OCI-LY1 (cell line): ENCODE measurements around the gene AP2B1.

Experiments used
- H2AFZ ChIP-seq: fragments of 200-600 bp; sonication (generic), shearing (Covaris generic); 2 replicates; pipeline ENCODE4 v1.6.0; 2014; ENCODE audit warnings: antibody characterized with exemption, mild to moderate bottlenecking, low read length
- H3F3A ChIP-seq: fragments of 200-600 bp; sonication (generic), shearing (Covaris generic); 2 replicates; pipeline ENCODE4 v1.6.0; 2014; ENCODE audit warnings: mild to moderate bottlenecking, antibody characterized with exemption, low read length, moderate library complexity; ENCODE audit not compliant: insufficient read depth
- H3K27ac ChIP-seq: fragments of 200-600 bp; sonication (generic); 2 replicates; pipeline ENCODE4 v1.5.1; 2014; ENCODE audit warnings: low read length, mixed run types, mild to moderate bottlenecking, low read depth; ENCODE audit not compliant: poor library complexity, severe bottlenecking
- H3K27me3 ChIP-seq: fragments of 200-600 bp; sonication (generic); 2 replicates; pipeline ENCODE4 v1.6.0; 2014; ENCODE audit warnings: antibody characterized with exemption, mild to moderate bottlenecking, low read length, moderate library complexity; ENCODE audit not compliant: insufficient read depth
- H3K36me3 ChIP-seq: fragments of 200-600 bp; sonication (generic); 2 replicates; pipeline ENCODE4 v1.6.1; 2014; ENCODE audit warnings: mild to moderate bottlenecking, antibody characterized with exemption, low read length, moderate library complexity, mixed read lengths; ENCODE audit not compliant: insufficient read depth
- H3K4me1 ChIP-seq: fragments of 200-600 bp; sonication (generic); 2 replicates; pipeline ENCODE4 v1.5.1; 2014; ENCODE audit warnings: mild to moderate bottlenecking, low read length, moderate library complexity; ENCODE audit not compliant: insufficient read depth, severe bottlenecking
- H3K4me2 ChIP-seq: fragments of 200-600 bp; sonication (generic), shearing (Covaris generic); 2 replicates; pipeline ENCODE4 v1.6.1; 2014; ENCODE audit warnings: low read length
- H3K4me3 ChIP-seq: fragments of 200-600 bp; sonication (generic); 2 replicates; pipeline ENCODE4 v1.5.1; 2014; ENCODE audit warnings: low read length, low read depth, mild to moderate bottlenecking, mixed read lengths; ENCODE audit not compliant: poor library complexity, severe bottlenecking
- H3K79me2 ChIP-seq: fragments of 200-600 bp; shearing (Covaris generic); 2 replicates; pipeline ENCODE4 v1.6.1; 2016; ENCODE audit warnings: mixed run types, low read length, mixed read lengths; ENCODE audit not compliant: insufficient read depth
- H3K9ac ChIP-seq: fragments of 200-600 bp; sonication (generic), shearing (Covaris generic); 2 replicates; pipeline ENCODE4 v1.6.1; 2014; ENCODE audit warnings: mild to moderate bottlenecking, low read length, mixed read lengths
- H3K9me2 ChIP-seq: fragments of 200-600 bp; sonication (generic), shearing (Covaris generic); 2 replicates; pipeline ENCODE4 v1.6.1; 2014; ENCODE audit warnings: low read depth, mild to moderate bottlenecking, low read length, mixed read lengths
- H3K9me3 ChIP-seq: fragments of 200-600 bp; shearing (Covaris generic); 2 replicates; pipeline ENCODE4 v1.6.1; 2014; ENCODE audit warnings: low read length, mixed read lengths
- H4K20me1 ChIP-seq: fragments of 200-600 bp; sonication (generic), shearing (Covaris generic); 2 replicates; pipeline ENCODE4 v1.6.0; 2016; ENCODE audit warnings: mild to moderate bottlenecking, low read length; ENCODE audit not compliant: insufficient read depth
- EZH2 ChIP-seq: fragments of 200-600 bp; sonication (generic), shearing (Covaris generic); IDR thresholded peaks from 2 replicates; pipeline ENCODE4 v1.8.0; 2017; ENCODE audit warnings: borderline replicate concordance, mixed run types, mild to moderate bottlenecking, antibody characterized with exemption, low read length, moderate library complexity, mixed read lengths
- TF ChIP-seq, protein P1 (sequence below): fragments of 200-600 bp; sonication (generic), shearing (Covaris generic); IDR thresholded peaks from 2 replicates; pipeline ENCODE4 v1.5.1; 2017; ENCODE audit warnings: mild to moderate bottlenecking, antibody characterized with exemption, low read length, moderate library complexity, mixed read lengths

AP2B1 gene

GRCh38 chr17:35717475-35717874 is 130.4 kb downstream of the AP2B1 start:
- no peaks in the 10 kb centered on the region for H3K27me3 ChIP-seq
- no peak overlapping the region for H3K4me2 ChIP-seq
- no peak overlapping the region for H3K9ac ChIP-seq
- H3K79me2 ChIP-seq: no peaks in the 10 kb centered on the region
- H3F3A ChIP-seq: no peaks in the 10 kb centered on the region
- no peaks in the 10 kb centered on the region for H4K20me1 ChIP-seq
- peaks cover 6% of the 10 kb centered on the region for H3K4me1 ChIP-seq
- no peaks in the 10 kb centered on the region for H3K9me3 ChIP-seq
- H3K9me2 ChIP-seq: no peaks in the 10 kb centered on the region
- H3K27ac ChIP-seq: no peak overlapping the region
- TF ChIP-seq, protein P1, sequence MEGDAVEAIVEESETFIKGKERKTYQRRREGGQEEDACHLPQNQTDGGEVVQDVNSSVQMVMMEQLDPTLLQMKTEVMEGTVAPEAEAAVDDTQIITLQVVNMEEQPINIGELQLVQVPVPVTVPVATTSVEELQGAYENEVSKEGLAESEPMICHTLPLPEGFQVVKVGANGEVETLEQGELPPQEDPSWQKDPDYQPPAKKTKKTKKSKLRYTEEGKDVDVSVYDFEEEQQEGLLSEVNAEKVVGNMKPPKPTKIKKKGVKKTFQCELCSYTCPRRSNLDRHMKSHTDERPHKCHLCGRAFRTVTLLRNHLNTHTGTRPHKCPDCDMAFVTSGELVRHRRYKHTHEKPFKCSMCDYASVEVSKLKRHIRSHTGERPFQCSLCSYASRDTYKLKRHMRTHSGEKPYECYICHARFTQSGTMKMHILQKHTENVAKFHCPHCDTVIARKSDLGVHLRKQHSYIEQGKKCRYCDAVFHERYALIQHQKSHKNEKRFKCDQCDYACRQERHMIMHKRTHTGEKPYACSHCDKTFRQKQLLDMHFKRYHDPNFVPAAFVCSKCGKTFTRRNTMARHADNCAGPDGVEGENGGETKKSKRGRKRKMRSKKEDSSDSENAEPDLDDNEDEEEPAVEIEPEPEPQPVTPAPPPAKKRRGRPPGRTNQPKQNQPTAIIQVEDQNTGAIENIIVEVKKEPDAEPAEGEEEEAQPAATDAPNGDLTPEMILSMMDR: no peak
- no peak for TF ChIP-seq EZH2
- H2AFZ ChIP-seq: no peak overlapping the region
- no peak overlapping the region for H3K4me3 ChIP-seq
- H3K36me3 ChIP-seq: peaks cover 23% of the 10 kb centered on the region; the same call in 1 of the 2 replicates

GRCh38 chr17:35723735-35724134 is 136.6 kb downstream of the AP2B1 start:
- H3K9me2 ChIP-seq: no peaks in the 10 kb centered on the region
- no peak for TF ChIP-seq EZH2
- TF ChIP-seq, protein P1: no peak

GRCh38 chr17:35725058-35725457 is 137.9 kb downstream of the AP2B1 start:
- TF ChIP-seq, protein P1: no peak
- no peak for TF ChIP-seq EZH2
- no peak overlapping the region for H3K27ac ChIP-seq
- no peak overlapping the region for H3K9ac ChIP-seq
- H3K4me2 ChIP-seq: no peak overlapping the region
- no peaks in the 10 kb centered on the region for H3K79me2 ChIP-seq
- H3F3A ChIP-seq: no peaks in the 10 kb centered on the region
- H2AFZ ChIP-seq: no peak overlapping the region
- no peaks in the 10 kb centered on the region for H3K9me3 ChIP-seq
- peaks cover 19% of the 10 kb centered on the region for H3K4me1 ChIP-seq
- H3K36me3 ChIP-seq: peaks cover 26% of the 10 kb centered on the region; the same call in 1 of the 2 replicates
- no peaks in the 10 kb centered on the region for H3K27me3 ChIP-seq
- no peaks in the 10 kb centered on the region for H3K9me2 ChIP-seq
- no peaks in the 10 kb centered on the region for H4K20me1 ChIP-seq
- H3K4me3 ChIP-seq: no peak overlapping the region

More at GRCh38 chr17:35723735-35724134, 136.6 kb downstream of the AP2B1 start:
- no peak overlapping the region for H3K4me2 ChIP-seq
- H3K9ac ChIP-seq: no peak overlapping the region
- H4K20me1 ChIP-seq: no peaks in the 10 kb centered on the region
- H3F3A ChIP-seq: no peaks in the 10 kb centered on the region
- H3K4me3 ChIP-seq: no peak overlapping the region
- H3K4me1 ChIP-seq: peaks cover 19% of the 10 kb centered on the region
- H3K79me2 ChIP-seq: no peaks in the 10 kb centered on the region
- H3K36me3 ChIP-seq: peaks cover 33% of the 10 kb centered on the region; the same call in 1 of the 2 replicates
- no peaks in the 10 kb centered on the region for H3K27me3 ChIP-seq
- H2AFZ ChIP-seq: no peak overlapping the region
- no peaks in the 10 kb centered on the region for H3K9me3 ChIP-seq
- H3K27ac ChIP-seq: no peak overlapping the region
